CMK (cell line): Measurements from ENCODE around the gene IMPA2.
"Not testable (repeated sequence)": the region's sequence is repeated elsewhere in the genome, so short reads cannot be mapped to it uniquely, and the experiment has no call there.

Source experiments
- DNase-seq: peaks from one replicate; pipeline ENCODE4 v3.0.0-alpha.2; 2010; ENCODE audit warnings: low read depth

Gene IMPA2

GRCh38 chr18:11981192-11981542 is at the start of gene IMPA2:
Gene IMPA2, plus strand, starts transcription at chr18:11981507. Its CDS starts 163 bp downstream, at chr18:11981670.
- DNase-seq: no peak

DNA sequence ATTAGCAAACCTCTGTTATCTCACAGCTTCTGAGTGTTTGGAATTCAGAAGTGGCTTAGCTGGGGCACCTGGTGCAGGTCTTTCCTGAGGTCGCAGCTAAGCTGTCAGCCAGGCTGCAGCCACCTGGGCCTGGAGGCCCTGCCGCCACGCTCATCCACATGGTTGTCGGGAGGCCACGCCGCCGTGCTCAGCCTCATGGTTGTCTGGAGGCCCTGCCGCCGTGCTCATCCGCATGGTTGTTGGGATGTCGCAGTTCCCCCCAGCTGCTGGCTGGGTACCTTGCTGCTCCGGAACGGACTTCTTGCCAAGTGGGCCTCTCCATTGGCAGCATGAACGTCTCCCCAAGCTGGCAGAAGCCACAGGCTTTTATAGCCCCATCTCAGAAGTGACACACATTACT is 48.9 kb upstream of the IMPA2 start:
- DNase-seq: no peak

DNA sequence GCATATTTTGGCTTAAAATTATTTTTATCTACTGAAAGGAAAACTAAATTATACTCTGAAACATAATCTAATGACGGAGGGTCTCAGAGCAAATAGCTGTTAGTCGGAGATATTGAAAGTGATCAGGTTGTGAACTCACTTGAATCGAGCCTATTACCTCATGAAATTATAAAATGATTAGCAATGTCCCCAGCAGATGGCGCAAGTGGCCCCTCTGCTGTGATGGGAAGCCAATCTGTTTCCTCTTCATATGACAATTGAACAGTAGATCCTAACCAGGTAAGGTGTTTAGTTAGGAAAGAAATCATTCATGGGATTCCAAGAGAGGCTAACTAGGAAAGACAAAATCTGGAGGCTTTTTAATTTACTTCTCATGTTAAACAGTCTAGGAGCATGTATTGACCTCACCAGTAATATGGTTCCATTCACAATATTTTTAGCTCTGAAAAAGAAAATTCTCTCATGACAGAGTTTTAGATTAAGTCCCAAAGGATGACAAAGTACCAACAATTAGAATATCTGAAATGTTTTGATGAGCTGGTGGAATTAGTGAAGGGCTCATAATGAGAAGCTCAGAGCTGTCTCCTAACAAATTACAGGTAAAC is 43.3 kb upstream of the IMPA2 start:
- no peak for DNase-seq

GRCh38 chr18:11940956-11941355 is 40.4 kb upstream of the IMPA2 start:
- no peak for DNase-seq

- DNase-seq: no peak
These were observed 37.8 kb upstream of the IMPA2 start for GRCh38 chr18:11943551-11943950.

- no peak for DNase-seq
These were observed 37.1 kb upstream of the IMPA2 start for GRCh38 chr18:11944252-11944651.

- DNase-seq: no peak
These were observed 36.5 kb upstream of the IMPA2 start for GRCh38 chr18:11944786-11945185.

- not testable (repeated sequence) for DNase-seq
These were observed 35.3 kb upstream of the IMPA2 start for GRCh38 chr18:11945834-11946659.

GRCh38 chr18:11946756-11947155 is 34.6 kb upstream of the IMPA2 start:
- DNase-seq: no peak

DNA sequence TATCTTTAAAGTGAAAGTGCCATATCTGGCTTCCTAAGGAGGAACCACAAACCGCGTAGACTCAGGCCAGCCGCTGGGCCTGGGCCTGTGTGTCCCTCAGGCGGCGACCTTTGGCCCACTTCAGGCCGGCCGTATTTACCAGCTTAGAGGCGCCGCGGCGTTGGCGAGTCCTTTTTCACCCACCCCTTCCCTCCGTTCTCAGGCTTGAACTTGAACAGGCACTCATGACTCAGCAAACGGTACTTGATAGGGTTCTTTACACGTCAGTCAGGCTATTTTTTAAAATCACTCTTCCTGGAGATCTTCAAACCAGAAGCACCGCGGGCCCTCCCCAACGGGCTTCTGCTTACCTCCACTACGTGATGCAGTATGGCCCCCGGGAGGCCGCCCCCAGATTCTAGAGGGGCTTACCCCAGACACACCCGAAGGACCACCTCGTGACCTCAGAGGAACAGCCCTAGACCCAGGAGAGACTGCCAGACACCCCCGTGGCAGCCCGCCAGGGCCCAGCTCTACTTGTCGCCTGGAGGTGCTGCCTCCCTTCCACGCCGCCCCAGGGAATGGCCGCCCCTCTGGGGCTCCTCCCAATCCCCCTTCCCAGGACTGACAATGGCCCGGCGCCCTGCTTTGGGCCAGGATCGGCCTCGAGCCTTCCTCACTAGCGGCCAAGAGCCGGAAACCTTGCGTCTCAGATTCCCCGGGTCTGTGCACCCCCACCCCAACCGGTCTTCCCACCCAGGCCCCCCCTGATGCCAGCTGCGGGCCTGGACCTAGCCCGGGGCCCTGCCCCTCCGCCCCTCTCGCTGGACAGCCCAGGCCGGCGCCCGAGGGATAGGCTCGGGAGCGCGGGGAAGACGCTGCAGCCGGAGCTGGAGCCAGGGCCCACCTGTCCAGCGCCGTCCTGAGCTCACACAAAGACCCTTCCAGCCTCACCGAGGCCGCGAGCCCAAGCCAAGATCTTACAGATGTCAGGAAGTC is 33.8 kb upstream of the IMPA2 start:
- peak; percentile 39 for DNase-seq

- DNase-seq: no peak
These were observed 32.3 kb upstream of the IMPA2 start for GRCh38 chr18:11948852-11949523.

- no peak for DNase-seq
These were observed 30.5 kb upstream of the IMPA2 start for GRCh38 chr18:11950824-11951223.

DNA sequence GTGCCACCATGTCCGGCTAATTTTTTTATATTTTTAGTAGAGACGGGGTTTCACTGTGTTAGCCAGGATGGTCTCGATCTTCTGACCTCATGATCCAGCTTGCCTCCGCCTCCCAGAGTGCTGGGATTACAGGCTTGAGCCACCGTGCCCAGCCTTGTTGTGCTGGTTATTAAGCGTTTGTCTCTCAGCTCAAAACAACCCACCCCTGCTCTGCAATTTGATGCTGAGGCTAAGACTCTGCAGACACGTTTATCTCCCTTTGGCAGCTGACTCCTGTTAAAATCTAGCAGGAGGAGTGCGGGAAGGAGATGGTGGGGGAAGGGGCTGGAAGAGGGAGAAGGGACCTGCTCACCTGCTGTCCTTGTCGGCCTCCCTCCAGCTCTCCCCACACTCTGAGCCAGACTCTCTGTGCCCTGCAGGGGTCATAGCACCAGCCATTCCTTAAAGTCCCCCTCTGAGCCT is 29.9 kb upstream of the IMPA2 start:
- DNase-seq: no peak

DNA sequence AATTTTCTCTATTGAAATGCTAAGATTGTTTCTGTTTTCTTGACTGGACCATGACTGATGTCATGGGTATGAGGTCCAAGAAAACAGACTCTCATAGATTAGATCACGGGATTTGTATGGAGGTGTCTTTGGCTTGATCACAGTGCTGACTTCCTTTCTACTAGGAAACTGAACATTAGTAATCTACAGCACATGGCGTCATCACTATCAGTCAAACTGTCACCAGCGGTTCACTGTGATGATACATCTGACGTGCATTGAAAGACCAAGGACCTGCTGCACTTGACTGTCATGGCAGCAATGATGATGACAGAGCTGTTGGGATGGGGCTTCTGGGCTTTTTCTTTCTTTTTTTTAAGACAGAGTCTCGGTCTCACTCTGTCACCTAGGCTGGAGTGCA is 28.2 kb upstream of the IMPA2 start:
- DNase-seq: no peak

DNA sequence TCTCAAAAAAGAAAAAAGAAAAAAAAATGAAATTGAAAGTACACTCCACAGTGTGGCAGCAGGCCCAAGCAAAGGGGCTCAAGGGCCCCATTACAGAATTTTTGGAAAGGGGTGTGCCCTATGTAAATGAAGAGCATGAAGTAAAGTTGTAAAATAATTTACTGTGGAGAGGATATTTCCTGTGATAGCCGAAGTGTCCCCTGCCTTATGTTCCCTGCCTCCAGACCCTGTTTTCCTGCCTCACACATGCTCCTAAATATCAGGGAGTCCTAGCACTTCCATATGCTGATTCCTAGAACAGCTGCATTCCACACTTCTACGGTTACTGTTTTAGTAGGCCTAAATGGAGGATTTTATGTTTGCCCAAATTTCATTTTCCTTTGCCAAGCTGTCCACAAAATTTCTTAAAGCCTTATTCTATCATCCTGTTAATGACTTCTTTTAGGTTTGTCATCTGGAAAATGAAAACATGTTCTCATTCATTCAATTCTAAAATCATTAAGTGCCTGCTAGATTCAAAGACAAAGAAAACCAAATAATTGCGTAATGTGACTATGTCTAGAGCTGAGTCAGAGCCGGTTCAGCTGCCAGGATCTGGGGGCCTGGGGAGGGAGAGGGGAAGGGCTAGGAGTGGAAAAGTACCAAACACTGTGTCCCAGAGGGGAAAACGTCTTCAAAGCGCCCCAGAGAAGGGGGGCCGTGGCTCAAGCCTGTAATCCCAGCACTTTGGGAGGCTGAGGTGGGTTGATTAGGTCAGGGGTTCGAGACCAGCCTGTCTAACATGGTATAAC is 25.9 kb upstream of the IMPA2 start:
- no peak for DNase-seq

DNA sequence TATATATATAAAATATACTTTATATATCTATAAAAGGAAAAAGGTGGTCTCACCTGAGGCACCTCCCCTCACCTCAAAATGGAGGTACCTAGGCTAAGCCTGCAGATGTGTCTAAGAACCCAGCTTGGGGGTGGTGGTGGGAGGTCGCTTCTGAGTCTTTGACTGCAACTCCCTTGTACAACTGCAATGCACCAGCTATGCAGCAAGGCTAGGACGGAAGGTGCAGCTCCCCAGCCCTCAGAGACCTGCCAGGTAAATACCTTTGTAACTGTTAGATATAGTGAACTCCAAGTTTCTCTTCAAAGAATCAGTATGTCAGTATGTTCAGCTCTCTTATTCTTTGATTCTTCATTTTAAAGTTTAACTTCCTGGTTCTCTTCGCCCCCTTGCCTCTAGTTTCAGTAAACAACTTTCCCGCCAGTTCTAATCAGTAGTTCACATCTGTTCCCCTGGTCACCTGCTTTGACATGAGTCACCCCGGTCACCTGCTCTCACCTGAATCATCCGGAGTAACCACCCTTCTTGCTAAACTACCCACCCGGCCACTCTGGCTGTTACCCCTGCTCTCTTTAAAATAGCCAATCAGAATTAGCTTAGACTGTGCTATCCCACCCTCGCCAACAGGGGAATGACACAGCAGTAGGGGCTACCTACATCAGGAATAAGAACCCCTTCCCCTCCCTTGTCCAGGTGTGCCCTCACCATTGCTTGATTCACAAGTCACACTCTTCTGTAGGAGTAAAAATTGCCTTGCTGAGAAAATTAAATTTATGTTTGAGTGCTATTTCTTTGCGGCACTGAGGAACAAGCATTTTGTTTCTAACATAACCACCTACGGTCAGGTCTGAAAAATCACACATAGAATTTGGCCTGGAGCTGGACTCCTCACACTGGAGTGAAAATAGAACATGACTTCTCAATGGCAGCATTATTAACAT is 24.7 kb upstream of the IMPA2 start:
- DNase-seq: no peak

DNA sequence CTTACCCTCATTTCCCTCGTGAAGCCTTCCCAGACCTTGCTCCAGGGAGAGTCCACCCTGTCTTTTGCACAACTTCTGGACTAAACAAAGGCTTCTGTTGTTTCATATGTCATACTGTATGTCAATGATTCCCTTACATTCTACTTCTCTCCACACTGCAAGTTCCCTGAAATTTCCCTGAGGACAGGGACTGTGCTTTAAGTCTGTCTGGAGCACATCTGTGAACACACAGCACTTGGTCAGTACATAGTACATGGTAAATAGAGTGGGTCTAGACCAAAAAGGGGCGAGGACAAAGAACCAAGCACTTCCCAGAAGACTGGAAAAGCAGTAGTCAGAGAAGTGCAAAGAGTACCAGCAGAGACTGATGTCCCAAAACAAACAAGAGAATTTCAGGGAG is 23.7 kb upstream of the IMPA2 start:
- DNase-seq: no peak

DNA sequence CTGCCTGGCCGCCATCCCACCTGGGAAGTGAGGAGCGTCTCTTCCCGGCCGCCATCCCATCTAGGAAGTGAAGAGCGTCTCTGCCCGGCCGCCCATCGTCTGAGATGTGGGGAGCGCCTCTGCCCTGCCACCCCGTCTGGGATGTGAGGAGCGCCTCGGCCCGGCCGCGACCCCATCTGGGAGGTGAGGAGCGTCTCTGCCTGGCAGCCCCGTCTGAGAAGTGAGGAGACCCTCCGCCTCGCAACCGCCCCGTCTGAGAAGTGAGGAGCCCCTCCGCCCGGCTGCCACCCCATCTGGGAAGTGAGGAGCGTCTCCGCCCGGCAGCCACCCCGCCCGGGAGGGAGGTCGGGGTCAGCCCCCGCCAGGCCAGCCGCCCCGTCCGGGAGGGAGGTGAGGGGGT is 21.7 kb upstream of the IMPA2 start:
- DNase-seq: not testable (repeated sequence)

- no peak for DNase-seq
These were observed 20.4 kb upstream of the IMPA2 start for GRCh38 chr18:11960743-11961380.
